Measurements from ENCODE around the gene TMCC1.

TMCC1 gene

DNA sequence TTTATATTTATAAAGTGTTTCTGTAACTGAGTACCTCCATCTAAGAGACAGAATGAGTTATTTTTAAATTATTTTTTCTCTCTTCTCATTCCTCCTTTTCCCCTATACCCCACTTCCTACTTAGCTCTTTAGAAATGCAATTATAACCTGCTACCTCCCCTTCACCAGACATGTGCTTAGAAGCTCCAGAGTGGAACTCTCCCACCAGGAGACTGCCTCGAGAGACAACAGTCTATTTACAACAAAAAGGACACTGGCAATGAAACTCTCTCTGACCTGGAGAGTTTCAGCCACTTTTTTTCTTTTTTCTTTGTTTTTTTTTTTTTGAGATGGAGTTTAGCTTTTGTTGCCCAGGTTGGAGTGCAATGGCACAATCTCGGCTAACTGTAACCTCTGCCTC lies 177.7 kb downstream of the TMCC1 start:
- TF ChIP-seq POLR2AphosphoS5 (IDR thresholded peaks at IDR 0.05; ENCODE audit: low read depth, low read length) (no peak), FOXP2 (optimal IDR thresholded peaks at IDR 0.05; ENCODE audit: borderline replicate concordance, extremely low read depth, extremely low read length, insufficient read depth) (no peak), TAF1 (IDR thresholded peaks at IDR 0.05; ENCODE audit: borderline replicate concordance, insufficient read depth, low read length) (no peak), SIN3A (IDR thresholded peaks at IDR 0.05; ENCODE audit: borderline replicate concordance, insufficient read depth, low read length) (no peak)
- TF ChIP-seq, protein P1, sequence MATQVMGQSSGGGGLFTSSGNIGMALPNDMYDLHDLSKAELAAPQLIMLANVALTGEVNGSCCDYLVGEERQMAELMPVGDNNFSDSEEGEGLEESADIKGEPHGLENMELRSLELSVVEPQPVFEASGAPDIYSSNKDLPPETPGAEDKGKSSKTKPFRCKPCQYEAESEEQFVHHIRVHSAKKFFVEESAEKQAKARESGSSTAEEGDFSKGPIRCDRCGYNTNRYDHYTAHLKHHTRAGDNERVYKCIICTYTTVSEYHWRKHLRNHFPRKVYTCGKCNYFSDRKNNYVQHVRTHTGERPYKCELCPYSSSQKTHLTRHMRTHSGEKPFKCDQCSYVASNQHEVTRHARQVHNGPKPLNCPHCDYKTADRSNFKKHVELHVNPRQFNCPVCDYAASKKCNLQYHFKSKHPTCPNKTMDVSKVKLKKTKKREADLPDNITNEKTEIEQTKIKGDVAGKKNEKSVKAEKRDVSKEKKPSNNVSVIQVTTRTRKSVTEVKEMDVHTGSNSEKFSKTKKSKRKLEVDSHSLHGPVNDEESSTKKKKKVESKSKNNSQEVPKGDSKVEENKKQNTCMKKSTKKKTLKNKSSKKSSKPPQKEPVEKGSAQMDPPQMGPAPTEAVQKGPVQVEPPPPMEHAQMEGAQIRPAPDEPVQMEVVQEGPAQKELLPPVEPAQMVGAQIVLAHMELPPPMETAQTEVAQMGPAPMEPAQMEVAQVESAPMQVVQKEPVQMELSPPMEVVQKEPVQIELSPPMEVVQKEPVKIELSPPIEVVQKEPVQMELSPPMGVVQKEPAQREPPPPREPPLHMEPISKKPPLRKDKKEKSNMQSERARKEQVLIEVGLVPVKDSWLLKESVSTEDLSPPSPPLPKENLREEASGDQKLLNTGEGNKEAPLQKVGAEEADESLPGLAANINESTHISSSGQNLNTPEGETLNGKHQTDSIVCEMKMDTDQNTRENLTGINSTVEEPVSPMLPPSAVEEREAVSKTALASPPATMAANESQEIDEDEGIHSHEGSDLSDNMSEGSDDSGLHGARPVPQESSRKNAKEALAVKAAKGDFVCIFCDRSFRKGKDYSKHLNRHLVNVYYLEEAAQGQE (IDR thresholded peaks at IDR 0.05; ENCODE audit: insufficient read depth in 1 of 2, low read depth in 2 of 2, low read length in 2 of 2): no peak

DNA sequence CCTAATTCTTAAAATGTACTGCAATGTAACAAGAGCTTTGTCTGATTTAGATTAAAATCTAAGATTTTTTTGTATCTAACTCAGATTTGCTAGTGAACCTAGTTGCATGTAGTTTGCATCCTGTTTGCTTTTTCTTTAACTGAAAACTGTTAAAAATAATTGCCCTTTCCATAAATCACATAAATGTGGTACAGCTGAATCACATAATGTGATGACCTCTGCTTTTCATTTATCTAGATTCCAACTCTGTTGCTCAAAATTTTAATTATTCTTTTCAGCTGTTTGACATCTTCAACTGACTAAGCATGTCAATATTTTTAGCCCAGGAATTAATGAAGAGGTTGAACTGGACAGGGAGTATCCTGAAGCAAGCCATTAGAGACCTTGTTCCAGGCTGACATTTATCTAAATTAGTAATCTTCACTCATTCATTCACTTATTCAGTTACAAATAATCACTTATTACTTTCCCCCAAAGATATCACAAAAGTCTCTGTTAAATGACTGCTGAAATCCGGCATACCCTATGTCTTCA lies 185.1 kb downstream of the TMCC1 start:
- TF ChIP-seq POLR2AphosphoS5 (IDR thresholded peaks at IDR 0.05; ENCODE audit: low read depth, low read length) (no peak), FOXP2 (optimal IDR thresholded peaks at IDR 0.05; ENCODE audit: borderline replicate concordance, extremely low read depth, extremely low read length, insufficient read depth) (no peak), TAF1 (IDR thresholded peaks at IDR 0.05; ENCODE audit: borderline replicate concordance, insufficient read depth, low read length) (no peak), SIN3A (IDR thresholded peaks at IDR 0.05; ENCODE audit: borderline replicate concordance, insufficient read depth, low read length) (no peak)
- TF ChIP-seq, protein P1 (IDR thresholded peaks at IDR 0.05; ENCODE audit: insufficient read depth in 1 of 2, low read depth in 2 of 2, low read length in 2 of 2): no peak

DNA sequence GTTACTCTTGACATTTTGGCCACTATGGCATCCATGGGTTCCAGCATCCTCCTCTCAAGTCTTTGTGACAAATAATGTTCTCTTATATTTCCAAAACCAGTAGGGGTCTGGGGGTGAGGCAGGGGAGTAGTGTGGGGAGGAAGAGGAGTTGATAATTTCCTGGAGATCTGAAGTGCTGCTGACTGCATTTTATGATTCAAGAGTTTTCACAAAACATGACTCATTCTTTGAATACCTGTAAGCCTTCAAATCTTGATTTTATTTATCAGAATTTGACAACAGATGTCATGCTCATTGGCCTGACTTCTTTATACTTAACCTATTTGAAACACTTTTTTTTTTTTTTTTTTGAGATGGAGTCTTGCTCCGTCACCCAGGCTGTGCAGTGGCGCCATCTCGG lies 188.2 kb downstream of the TMCC1 start:
- TF ChIP-seq FOXP2 (optimal IDR thresholded peaks at IDR 0.05; ENCODE audit: borderline replicate concordance, extremely low read depth, extremely low read length, insufficient read depth) (no peak), SIN3A (IDR thresholded peaks at IDR 0.05; ENCODE audit: borderline replicate concordance, insufficient read depth, low read length) (no peak), POLR2AphosphoS5 (IDR thresholded peaks at IDR 0.05; ENCODE audit: low read depth, low read length) (no peak), TAF1 (IDR thresholded peaks at IDR 0.05; ENCODE audit: borderline replicate concordance, insufficient read depth, low read length) (no peak)
- TF ChIP-seq, protein P1 (IDR thresholded peaks at IDR 0.05; ENCODE audit: insufficient read depth in 1 of 2, low read depth in 2 of 2, low read length in 2 of 2): no peak

DNA sequence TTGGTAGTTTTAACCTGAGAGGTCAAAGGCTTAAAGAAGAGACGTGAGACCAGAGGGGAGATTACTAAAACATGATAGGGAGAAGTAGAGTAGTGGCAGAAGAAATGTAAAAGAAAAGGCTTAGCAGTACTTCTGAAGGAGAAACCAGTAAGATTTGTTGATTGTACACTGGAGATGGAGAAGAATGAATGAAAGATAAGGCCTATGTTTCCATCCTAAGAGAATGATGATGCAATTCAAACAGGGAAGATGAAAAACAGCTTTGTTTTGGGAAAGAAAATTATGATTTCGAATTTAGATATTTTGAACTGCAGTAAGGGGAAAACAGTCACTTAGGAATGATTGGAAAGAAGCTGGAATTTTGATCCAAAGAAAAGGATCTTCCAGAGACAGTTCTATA lies 189.6 kb downstream of the TMCC1 start:
- TF ChIP-seq FOXP2 (optimal IDR thresholded peaks at IDR 0.05; ENCODE audit: borderline replicate concordance, extremely low read depth, extremely low read length, insufficient read depth): no peak
- no peak for TF ChIP-seq SIN3A (IDR thresholded peaks at IDR 0.05; ENCODE audit: borderline replicate concordance, insufficient read depth, low read length)
- TF ChIP-seq, protein P1 (IDR thresholded peaks at IDR 0.05; ENCODE audit: insufficient read depth in 1 of 2, low read depth in 2 of 2, low read length in 2 of 2): no peak
- no peak for TF ChIP-seq POLR2AphosphoS5 (IDR thresholded peaks at IDR 0.05; ENCODE audit: low read depth, low read length)
- no peak for TF ChIP-seq TAF1 (IDR thresholded peaks at IDR 0.05; ENCODE audit: borderline replicate concordance, insufficient read depth, low read length)
